Endodermal cell (in vitro differentiated cells): Measurements from ENCODE around the gene TMTC2. TPM values are rescaled to one million over a fixed set of nuclear protein-coding genes. Genes with fewer than 3 reads are reported as not detected.

Experiments used
- DNase-seq: peaks from one replicate; pipeline ENCODE4 v3.0.0-alpha.2; 2017
- H3K27ac ChIP-seq: 2 replicates; pipeline ENCODE4 v1.5.1; 2013; ENCODE audit warnings: mild to moderate bottlenecking, low read depth, low read length, moderate library complexity
- H3K27me3 ChIP-seq: 2 replicates; pipeline ENCODE4 v1.6.1; 2013; ENCODE audit warnings: mild to moderate bottlenecking, low read length, moderate library complexity; ENCODE audit not compliant: insufficient read depth, control insufficient read depth, poor library complexity, severe bottlenecking
- H3K36me3 ChIP-seq: 2 replicates; pipeline ENCODE4 v1.7.0; 2013; ENCODE audit warnings: mild to moderate bottlenecking, low read length, moderate library complexity; ENCODE audit not compliant: control insufficient read depth, insufficient read depth
- H3K4me1 ChIP-seq: one replicate; pipeline ENCODE4 v1.7.0; 2013; ENCODE audit warnings: low read length; ENCODE audit not compliant: control insufficient read depth, insufficient read depth
- H3K4me3 ChIP-seq: 2 replicates; pipeline ENCODE4 v1.5.1; 2013; ENCODE audit warnings: mild to moderate bottlenecking, low read length, moderate library complexity
- H3K9ac ChIP-seq: 2 replicates; pipeline ENCODE4 v1.6.1; 2013; ENCODE audit warnings: mild to moderate bottlenecking, low read length, moderate library complexity; ENCODE audit not compliant: poor library complexity, severe bottlenecking; ENCODE audit errors: extremely low read depth
- H3K9me3 ChIP-seq: 2 replicates; pipeline ENCODE4 v1.6.1; 2013; ENCODE audit warnings: mild to moderate bottlenecking, low read length, moderate library complexity; ENCODE audit not compliant: control insufficient read depth
- H3K27ac Mint-ChIP-seq: 2 replicates; pipeline ENCODE4 v1.8.0; 2020; ENCODE audit warnings: mixed read lengths
- H3K27me3 Mint-ChIP-seq: 2 replicates; pipeline ENCODE4 v1.8.0; 2021; ENCODE audit warnings: mild to moderate bottlenecking, mixed read lengths; ENCODE audit not compliant: insufficient read depth
- H3K36me3 Mint-ChIP-seq: 2 replicates; pipeline ENCODE4 v1.8.0; 2020; ENCODE audit warnings: low read depth, mixed read lengths
- H3K4me1 Mint-ChIP-seq: 2 replicates; pipeline ENCODE4 v1.8.0; 2020; ENCODE audit warnings: mixed read lengths
- H3K4me3 Mint-ChIP-seq: 2 replicates; pipeline ENCODE4 v1.8.0; 2020; ENCODE audit warnings: mild to moderate bottlenecking, moderate library complexity, mixed read lengths
- H3K9me3 Mint-ChIP-seq: 2 replicates; pipeline ENCODE4 v1.8.0; 2020; ENCODE audit warnings: mild to moderate bottlenecking, mixed read lengths
- WGBS, 2 experiments: methylation state at CpG; one replicate each; pipeline versions ENCODE4 v1.1.5 to v1.1.7; 2013; ENCODE audit warnings: missing lambda C conversion rate in 2 of 2, mixed read lengths in 1 of 2; ENCODE audit not compliant: insufficient coverage in 1 of 2, insufficient read length in 1 of 2; 5-methylcytosine and 5-hydroxymethylcytosine counted together
- total RNA-seq, 2 donors: library from RNA; stranded (reverse); fragmentation: NEBNext Ultra II Directional in 1 of 2; extraction: Animal tissue kit (Norgen Biotek cat#: 25700) in 1 of 2; gene quantifications; 2 replicates in 1 of 2; 3 replicates in 1 of 2; pipeline ENCODE4 v1.2.1, GENCODE V29; 2021
- TF ChIP-seq, protein P1 (sequence below): fragments of 200-600 bp; sonication (generic); conservative IDR thresholded peaks from 2 replicates; pipeline ENCODE4 v1.5.0; 2021; ENCODE audit warnings: antibody characterized with exemption, mild to moderate bottlenecking

Gene TMTC2
- total RNA-seq, 2 donors from 2014 or later: 7.2 to 10.8 TPM

DNA sequence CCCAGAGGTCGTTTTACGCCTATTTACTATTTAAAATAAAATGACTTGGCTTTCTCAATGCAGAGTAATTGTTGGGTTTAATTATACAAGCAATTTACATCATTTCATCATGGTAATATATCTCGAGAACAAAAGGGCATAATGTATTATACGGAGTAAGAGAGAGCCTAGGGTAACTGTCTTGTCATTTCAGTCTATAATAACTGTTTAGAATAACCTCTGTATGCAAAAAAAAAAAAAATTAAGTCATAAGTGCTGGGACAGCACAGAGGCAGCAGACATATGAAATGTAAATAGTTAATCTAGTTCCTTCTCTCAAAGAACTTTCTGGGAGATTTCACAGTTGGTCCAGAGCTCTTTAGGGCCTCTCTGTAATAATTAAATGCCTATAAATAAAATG, 284.9 kb downstream of the TMTC2 start:
- no peaks in the 10 kb centered on the region for H3K27me3 ChIP-seq
- no peak overlapping the region for H3K27ac Mint-ChIP-seq
- no peaks in the 10 kb centered on the region for H3K27me3 Mint-ChIP-seq
- H3K9ac ChIP-seq: no peak overlapping the region
- H3K4me1 ChIP-seq: peaks cover 7% of the 10 kb centered on the region
- no peaks in the 10 kb centered on the region for H3K9me3 Mint-ChIP-seq
- no peak overlapping the region for H3K27ac ChIP-seq
- WGBS, 2 experiments: 100% methylated on average over 2 of the region's 4 CpGs; no CpG with 5 or more reads in 1 of the 2 experiments
- DNase-seq: no peak
- H3K9me3 ChIP-seq: no peaks in the 10 kb centered on the region
- peaks cover 6% of the 10 kb centered on the region for H3K36me3 Mint-ChIP-seq
- peaks cover 18% of the 10 kb centered on the region for H3K4me1 Mint-ChIP-seq
- H3K4me3 ChIP-seq: no peak overlapping the region
- no peak overlapping the region for H3K4me3 Mint-ChIP-seq
- peaks cover 3% of the 10 kb centered on the region for H3K36me3 ChIP-seq
- TF ChIP-seq, protein P1, sequence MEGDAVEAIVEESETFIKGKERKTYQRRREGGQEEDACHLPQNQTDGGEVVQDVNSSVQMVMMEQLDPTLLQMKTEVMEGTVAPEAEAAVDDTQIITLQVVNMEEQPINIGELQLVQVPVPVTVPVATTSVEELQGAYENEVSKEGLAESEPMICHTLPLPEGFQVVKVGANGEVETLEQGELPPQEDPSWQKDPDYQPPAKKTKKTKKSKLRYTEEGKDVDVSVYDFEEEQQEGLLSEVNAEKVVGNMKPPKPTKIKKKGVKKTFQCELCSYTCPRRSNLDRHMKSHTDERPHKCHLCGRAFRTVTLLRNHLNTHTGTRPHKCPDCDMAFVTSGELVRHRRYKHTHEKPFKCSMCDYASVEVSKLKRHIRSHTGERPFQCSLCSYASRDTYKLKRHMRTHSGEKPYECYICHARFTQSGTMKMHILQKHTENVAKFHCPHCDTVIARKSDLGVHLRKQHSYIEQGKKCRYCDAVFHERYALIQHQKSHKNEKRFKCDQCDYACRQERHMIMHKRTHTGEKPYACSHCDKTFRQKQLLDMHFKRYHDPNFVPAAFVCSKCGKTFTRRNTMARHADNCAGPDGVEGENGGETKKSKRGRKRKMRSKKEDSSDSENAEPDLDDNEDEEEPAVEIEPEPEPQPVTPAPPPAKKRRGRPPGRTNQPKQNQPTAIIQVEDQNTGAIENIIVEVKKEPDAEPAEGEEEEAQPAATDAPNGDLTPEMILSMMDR: no peak

- TF ChIP-seq, protein P1: no peak
- H3K9ac ChIP-seq: no peak overlapping the region
- H3K4me1 Mint-ChIP-seq: peaks cover 18% of the 10 kb centered on the region
- no peak overlapping the region for H3K27ac Mint-ChIP-seq
- no peaks in the 10 kb centered on the region for H3K9me3 ChIP-seq
- H3K4me1 ChIP-seq: peaks cover 7% of the 10 kb centered on the region
- H3K27ac ChIP-seq: no peak overlapping the region
- H3K9me3 Mint-ChIP-seq: no peaks in the 10 kb centered on the region
- H3K36me3 ChIP-seq: peaks cover 3% of the 10 kb centered on the region
- H3K27me3 ChIP-seq: no peaks in the 10 kb centered on the region
- no peaks in the 10 kb centered on the region for H3K27me3 Mint-ChIP-seq
- peaks cover 6% of the 10 kb centered on the region for H3K36me3 Mint-ChIP-seq
- H3K4me3 Mint-ChIP-seq: no peak overlapping the region
- H3K4me3 ChIP-seq: no peak overlapping the region
- WGBS, 2 experiments: 92 to 93% methylated on average over 2 to 3 of the region's 3 CpGs
- DNase-seq: no peak
Observed at GRCh38 chr12:82972624-82973023, 285.9 kb downstream of the TMTC2 start.

DNA sequence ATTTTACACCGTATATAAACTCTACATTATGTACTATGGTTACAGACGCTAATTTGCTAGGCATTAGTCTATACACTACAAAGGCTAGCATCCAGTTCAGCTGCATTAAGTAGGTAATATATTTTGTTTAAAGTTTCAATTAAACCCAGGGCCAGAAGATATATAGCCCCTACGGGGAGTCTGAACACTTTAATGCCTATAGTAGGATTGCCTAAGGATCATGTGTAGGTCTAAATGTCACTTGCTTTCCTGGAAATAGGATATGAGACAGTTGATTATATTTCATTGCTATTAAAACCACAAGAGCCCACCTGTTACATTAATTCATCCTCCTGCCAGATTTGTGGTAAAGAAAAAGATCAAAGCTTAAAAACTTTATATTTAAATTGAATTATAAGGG, 286.9 kb downstream of the TMTC2 start:
- no peaks in the 10 kb centered on the region for H3K27me3 ChIP-seq
- TF ChIP-seq, protein P1: no peak
- H3K9me3 Mint-ChIP-seq: no peaks in the 10 kb centered on the region
- peaks cover 3% of the 10 kb centered on the region for H3K36me3 ChIP-seq
- H3K27ac Mint-ChIP-seq: no peak overlapping the region
- H3K9ac ChIP-seq: no peak overlapping the region
- H3K36me3 Mint-ChIP-seq: peaks cover 6% of the 10 kb centered on the region
- 94% methylated on average over 3 of the region's 3 CpGs; no CpG with 5 or more reads in 1 of the 2 experiments for WGBS, 2 experiments
- no peaks in the 10 kb centered on the region for H3K27me3 Mint-ChIP-seq
- H3K4me1 ChIP-seq: peaks cover 3% of the 10 kb centered on the region
- no peak overlapping the region for H3K4me3 Mint-ChIP-seq
- DNase-seq: no peak
- H3K4me1 Mint-ChIP-seq: peaks cover 15% of the 10 kb centered on the region
- H3K27ac ChIP-seq: no peak overlapping the region
- no peaks in the 10 kb centered on the region for H3K9me3 ChIP-seq
- H3K4me3 ChIP-seq: no peak overlapping the region
